Kasumi-1 (cell line): Measurements from ENCODE around the gene KHDC4.
A peak's percentile ranks its signal among the peaks of the same experiment; 100 is the strongest.
"Not testable (repeated sequence)": the region's sequence is repeated elsewhere in the genome, so short reads cannot be mapped to it uniquely, and the experiment has no call there.

ENCODE experiments used
- DNase-seq, 2 experiments: peaks; one replicate each; lab custom pipeline; 2025; lab: John Stamatoyannopoulos, UW

KHDC4 gene

GRCh38 chr1:155940993-155941844, 7.0 kb upstream of the KHDC4 start, which contains the start of gene RXFP4:
Gene RXFP4, plus strand, starts transcription at chr1:155941638. Its CDS starts 72 bp downstream, at chr1:155941710.
- DNase-seq: peak; percentile 49 to 53

GRCh38 chr1:155940482-155940992, 6.3 kb upstream of the KHDC4 start:
- DNase-seq: peak; percentile 49 to 53

GRCh38 chr1:155938220-155938627, 4.0 kb upstream of the KHDC4 start:
- DNase-seq: peak; percentile 86 to 92

- DNase-seq: no peak
Measured at GRCh38 chr1:155934936-155935590, 850 bp upstream of the KHDC4 start.

GRCh38 chr1:155933591-155934096, 569 bp downstream of the KHDC4 start:
- DNase-seq: no peak

- DNase-seq: no peak
Measured at GRCh38 chr1:155932487-155932886, 1.7 kb downstream of the KHDC4 start.

GRCh38 chr1:155932081-155932480, 2.1 kb downstream of the KHDC4 start:
- no peak for DNase-seq

- no peak for DNase-seq
Measured at GRCh38 chr1:155931332-155932038, 2.7 kb downstream of the KHDC4 start.

- not testable (repeated sequence) for DNase-seq
Measured at GRCh38 chr1:155930725-155931124, 3.5 kb downstream of the KHDC4 start.

GRCh38 chr1:155929057-155929456, 5.2 kb downstream of the KHDC4 start:
- no peak for DNase-seq

GRCh38 chr1:155925506-155925905, 8.7 kb downstream of the KHDC4 start:
- DNase-seq: no peak

- DNase-seq: no peak
Measured at GRCh38 chr1:155920717-155921116, 13.5 kb downstream of the KHDC4 start.

- no peak for DNase-seq
Measured at GRCh38 chr1:155919801-155920200, 14.4 kb downstream of the KHDC4 start.

GRCh38 chr1:155918660-155919059, 15.6 kb downstream of the KHDC4 start:
- DNase-seq: no peak

- DNase-seq: no peak
Measured at GRCh38 chr1:155913969-155914757, 20.1 kb downstream of the KHDC4 start.

GRCh38 chr1:155912056-155912536, 22.1 kb downstream of the KHDC4 start:
- DNase-seq: no peak

- DNase-seq: peak; percentile 63 to 75
Measured at GRCh38 chr1:155911156-155912055, 22.8 kb downstream of the KHDC4 start, which contains the start of gene RIT1. Gene RIT1, minus strand, starts transcription at chr1:155911349. Its CDS starts 588 bp downstream, at chr1:155910761.

- peak in 1 of 2 experiments; percentile 47 for DNase-seq
Measured at GRCh38 chr1:155910621-155911121, 23.5 kb downstream of the KHDC4 start.

- DNase-seq: peak; percentile 48 to 68
Measured at GRCh38 chr1:155909894-155910293, 24.3 kb downstream of the KHDC4 start.

- no peak for DNase-seq
Measured at GRCh38 chr1:155904261-155904660, 30.0 kb downstream of the KHDC4 start.
